Gastrocnemius medialis (tissue), 4 donors: Measurements from ENCODE around the gene NDC80.

Experiments
- CTCF ChIP-seq, 5 experiments: fragments of 450-650 bp in 3 of 5; fragments of 200-600 bp in 2 of 5; sonication (generic) in 2 of 5; IDR thresholded peaks in 4 of 5; conservative IDR thresholded peaks in 1 of 5; 1 replicate in 4 of 5; 2 replicates in 1 of 5; pipeline ENCODE4 v1.5.1; 2016 to 2019; ENCODE audit warnings: antibody characterized with exemption in 5 of 5, mild to moderate bottlenecking in 3 of 5, moderate library complexity in 3 of 5
- POLR2A ChIP-seq, 2 donors: fragments of 450-650 bp; IDR thresholded peaks; one replicate each; pipeline ENCODE4 v1.6.1; 2017; ENCODE audit warnings: antibody characterized with exemption in 2 of 2, mild to moderate bottlenecking in 2 of 2, moderate library complexity in 2 of 2

GRCh38 chr18:2597639-2598038 lies 26.3 kb downstream of the NDC80 start:
- TF ChIP-seq CTCF (IDR thresholded peaks at IDR 0.05 in 4 of 5, conservative IDR thresholded peaks at IDR 0.05 in 1 of 5) (no peak), POLR2A (IDR thresholded peaks at IDR 0.05) (no peak)
